Smooth muscle cell (in vitro differentiated cells): ENCODE measurements around the gene C2orf72. TPM values are rescaled to one million over a fixed set of nuclear protein-coding genes. Genes with fewer than 3 reads are reported as not detected.

ENCODE experiments used
- DNase-seq: peaks from one replicate; lab custom pipeline; 2025; ENCODE audit not compliant: unreplicated experiment; lab: John Stamatoyannopoulos, UW
- H2AFZ ChIP-seq: fragments of 200-600 bp; sonication (generic); 2 replicates; pipeline ENCODE4 v1.6.0; 2016; ENCODE audit warnings: antibody characterized with exemption, low read depth, mild to moderate bottlenecking
- H3F3A ChIP-seq: fragments of 200-600 bp; sonication (generic); 2 replicates; pipeline ENCODE4 v1.6.0; 2017; ENCODE audit warnings: antibody characterized with exemption, low read depth
- H3K27ac ChIP-seq: fragments of 200-600 bp; sonication (generic); 2 replicates; pipeline ENCODE4 v1.5.1; 2016; ENCODE audit warnings: low read depth, mild to moderate bottlenecking
- H3K27me3 ChIP-seq: fragments of 200-600 bp; sonication (generic); 2 replicates; pipeline ENCODE4 v1.6.1; 2016; ENCODE audit warnings: low read depth, mild to moderate bottlenecking
- H3K36me3 ChIP-seq: fragments of 200-600 bp; sonication (generic); 2 replicates; pipeline ENCODE4 v1.5.1; 2016; ENCODE audit warnings: low read depth
- H3K4me1 ChIP-seq: fragments of 200-600 bp; sonication (generic); 2 replicates; pipeline ENCODE4 v1.5.1; 2016; ENCODE audit warnings: low read depth
- H3K4me2 ChIP-seq: fragments of 200-600 bp; sonication (generic); 2 replicates; pipeline ENCODE4 v1.6.0; 2016; ENCODE audit warnings: mild to moderate bottlenecking
- H3K4me3 ChIP-seq: fragments of 200-600 bp; sonication (generic); 2 replicates; pipeline ENCODE4 v1.5.1; 2016; ENCODE audit warnings: mild to moderate bottlenecking
- H3K79me2 ChIP-seq: fragments of 200-600 bp; sonication (generic); 2 replicates; pipeline ENCODE4 v1.6.0; 2016; ENCODE audit warnings: low read depth, mild to moderate bottlenecking
- H3K9ac ChIP-seq: fragments of 200-600 bp; sonication (generic); 2 replicates; pipeline ENCODE4 v1.6.0; 2016; ENCODE audit warnings: low read depth
- H3K9me3 ChIP-seq: fragments of 200-600 bp; sonication (generic); replicated peaks from 2 replicates; pipeline ENCODE4 v1.5.1; 2016; ENCODE audit warnings: low read depth
- H4K20me1 ChIP-seq: fragments of 200-600 bp; sonication (generic); 2 replicates; pipeline ENCODE4 v1.6.0; 2016; ENCODE audit warnings: low read depth
- WGBS: methylation state at CpG from one replicate; pipeline ENCODE4 v1.1.7; 2016; ENCODE audit warnings: low lambda C conversion rate; 5-methylcytosine and 5-hydroxymethylcytosine counted together
- polyA plus RNA-seq: library from polyadenylated mRNA; unstranded; fragments of >200 nt; fragmentation: Nextera tagmentation; extraction: Ambion mirVana; gene quantifications from 2 replicates; pipeline ENCODE4 v1.2.1, GENCODE V29; 2016
- total RNA-seq: library from RNA; depleted of rRNA; stranded (reverse); fragments of >200 nt; gene quantifications from 2 replicates; pipeline ENCODE4 v1.2.3, GENCODE V29; 2014
- TF ChIP-seq, protein P1 (sequence below): fragments of 200-600 bp; sonication (generic); IDR thresholded peaks from 2 replicates; pipeline ENCODE4 v1.5.1; 2017; ENCODE audit warnings: borderline replicate concordance, mild to moderate bottlenecking, antibody characterized with exemption; ENCODE audit not compliant: insufficient read depth, poor library complexity, severe bottlenecking

The C2orf72 gene
- total and polyA plus RNA-seq, 2 experiments from 2014 or later = 0.48 to 1.2 TPM

DNA sequence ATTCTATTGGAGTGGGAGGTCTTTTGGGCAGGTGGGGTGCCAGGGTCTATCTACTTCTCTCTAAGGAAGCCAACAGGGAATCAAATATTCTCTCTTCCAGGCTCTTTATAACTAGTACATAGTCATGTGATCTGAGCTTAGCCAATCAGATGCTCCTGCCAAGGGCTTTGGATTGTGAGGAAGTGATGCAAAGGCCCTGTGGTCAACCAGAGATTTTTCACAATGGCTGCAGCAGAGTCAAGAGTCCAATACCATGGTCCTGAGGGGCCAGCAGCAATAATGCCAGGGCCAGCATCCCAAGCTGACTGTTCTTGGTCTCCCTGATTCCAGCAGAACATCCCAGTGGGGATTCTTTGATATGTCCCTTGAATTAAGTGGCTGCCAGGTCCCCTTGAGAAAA is 8.4 kb upstream of the C2orf72 start:
- no peak for DNase-seq
- Histone ChIP-seq H3K9ac (no peak overlapping the region), H3K4me2 (no peak overlapping the region), H4K20me1 (no peaks in the 10 kb centered on the region), H3K4me1 (no peaks in the 10 kb centered on the region), H3K27ac (no peak overlapping the region), H3K79me2 (no peaks in the 10 kb centered on the region), H3K27me3 (peaks cover 15% of the 10 kb centered on the region), H3K4me3 (no peak overlapping the region), H3K9me3 (no peaks in the 10 kb centered on the region), H2AFZ (no peak overlapping the region), H3K36me3 (no peaks in the 10 kb centered on the region), H3F3A (no peaks in the 10 kb centered on the region)
- TF ChIP-seq, protein P1, sequence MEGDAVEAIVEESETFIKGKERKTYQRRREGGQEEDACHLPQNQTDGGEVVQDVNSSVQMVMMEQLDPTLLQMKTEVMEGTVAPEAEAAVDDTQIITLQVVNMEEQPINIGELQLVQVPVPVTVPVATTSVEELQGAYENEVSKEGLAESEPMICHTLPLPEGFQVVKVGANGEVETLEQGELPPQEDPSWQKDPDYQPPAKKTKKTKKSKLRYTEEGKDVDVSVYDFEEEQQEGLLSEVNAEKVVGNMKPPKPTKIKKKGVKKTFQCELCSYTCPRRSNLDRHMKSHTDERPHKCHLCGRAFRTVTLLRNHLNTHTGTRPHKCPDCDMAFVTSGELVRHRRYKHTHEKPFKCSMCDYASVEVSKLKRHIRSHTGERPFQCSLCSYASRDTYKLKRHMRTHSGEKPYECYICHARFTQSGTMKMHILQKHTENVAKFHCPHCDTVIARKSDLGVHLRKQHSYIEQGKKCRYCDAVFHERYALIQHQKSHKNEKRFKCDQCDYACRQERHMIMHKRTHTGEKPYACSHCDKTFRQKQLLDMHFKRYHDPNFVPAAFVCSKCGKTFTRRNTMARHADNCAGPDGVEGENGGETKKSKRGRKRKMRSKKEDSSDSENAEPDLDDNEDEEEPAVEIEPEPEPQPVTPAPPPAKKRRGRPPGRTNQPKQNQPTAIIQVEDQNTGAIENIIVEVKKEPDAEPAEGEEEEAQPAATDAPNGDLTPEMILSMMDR = no peak

DNA sequence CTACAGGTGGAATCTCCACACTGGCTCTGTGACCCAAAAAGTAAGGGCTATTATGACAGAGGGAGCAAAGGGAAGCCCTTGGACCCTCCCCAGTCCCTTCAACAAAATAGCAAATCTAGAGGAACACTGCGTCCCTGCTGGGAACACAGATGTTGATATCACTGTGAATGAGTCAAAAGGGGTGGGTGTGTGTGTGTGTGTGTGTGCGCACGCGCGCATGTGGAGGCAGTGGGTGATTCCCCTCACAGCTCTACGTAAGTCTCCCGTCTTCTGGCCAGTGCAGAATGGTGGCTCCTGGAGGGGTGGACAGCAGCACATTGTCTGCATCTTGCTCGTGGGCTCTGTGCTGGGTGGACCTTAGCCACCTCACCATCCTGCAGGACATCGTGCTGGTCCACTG is 7.8 kb upstream of the C2orf72 start:
- Histone ChIP-seq H3K9ac (no peak overlapping the region), H3K4me1 (no peaks in the 10 kb centered on the region), H3F3A (no peaks in the 10 kb centered on the region), H3K36me3 (no peaks in the 10 kb centered on the region), H2AFZ (no peak overlapping the region), H3K9me3 (no peaks in the 10 kb centered on the region), H3K27me3 (peaks cover 19% of the 10 kb centered on the region), H3K27ac (no peak overlapping the region), H3K4me2 (no peak overlapping the region), H4K20me1 (no peaks in the 10 kb centered on the region), H3K4me3 (no peak overlapping the region), H3K79me2 (no peaks in the 10 kb centered on the region)
- DNase-seq = no peak
- TF ChIP-seq, protein P1 = no peak
- WGBS = 88% methylated on average over 9 of the region's 9 CpGs

- H3K4me3 ChIP-seq = no peak overlapping the region
- H3K27me3 ChIP-seq = peaks cover 30% of the 10 kb centered on the region
- no peaks in the 10 kb centered on the region for H4K20me1 ChIP-seq
- H2AFZ ChIP-seq = no peak overlapping the region
- no peak overlapping the region for H3K9ac ChIP-seq
- TF ChIP-seq, protein P1 = no peak
- H3K79me2 ChIP-seq = no peaks in the 10 kb centered on the region
- no peaks in the 10 kb centered on the region for H3K4me1 ChIP-seq
- WGBS = 93% methylated on average over 3 of the region's 3 CpGs
- H3K27ac ChIP-seq = no peak overlapping the region
- DNase-seq = no peak
- H3F3A ChIP-seq = no peaks in the 10 kb centered on the region
- H3K9me3 ChIP-seq = no peaks in the 10 kb centered on the region
- H3K36me3 ChIP-seq = no peaks in the 10 kb centered on the region
- no peak overlapping the region for H3K4me2 ChIP-seq
Measured at GRCh38 chr2:231030725-231031124, 6.6 kb upstream of the C2orf72 start.

DNA sequence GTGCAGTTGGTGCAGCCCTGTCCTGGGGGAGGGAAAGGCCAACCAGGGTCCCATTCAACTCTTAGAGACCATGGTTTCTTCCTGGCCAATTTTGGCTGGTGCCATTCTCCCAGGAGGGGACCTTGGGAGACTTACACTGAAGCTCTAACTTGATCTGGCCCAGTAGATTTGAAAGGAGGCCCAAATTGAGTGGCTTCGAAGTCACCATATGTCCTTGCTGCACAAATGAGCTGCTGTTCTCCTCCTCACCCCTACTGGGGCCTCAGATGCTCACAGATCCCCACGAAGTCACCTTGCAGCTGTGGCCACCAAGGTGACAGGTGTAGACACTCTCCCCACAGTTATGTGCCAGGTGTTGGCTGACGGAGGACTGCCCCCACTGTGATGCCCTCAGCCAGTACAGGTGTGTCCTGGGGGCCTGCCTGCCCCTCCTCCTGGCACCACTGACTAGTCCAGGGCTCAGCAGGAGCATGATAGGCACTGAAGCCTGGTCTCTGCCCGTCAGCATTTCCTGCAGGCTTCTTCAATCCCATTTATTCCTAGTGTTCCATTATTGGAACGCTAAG is 4.7 kb upstream of the C2orf72 start:
- DNase-seq = no peak
- Histone ChIP-seq H3K36me3 (no peaks in the 10 kb centered on the region), H3K27me3 (peaks cover 46% of the 10 kb centered on the region), H4K20me1 (no peaks in the 10 kb centered on the region), H3K9me3 (no peaks in the 10 kb centered on the region), H3K4me2 (no peak overlapping the region), H3K4me3 (no peak overlapping the region), H3K27ac (no peak overlapping the region), H3K4me1 (no peaks in the 10 kb centered on the region), H3F3A (no peaks in the 10 kb centered on the region), H2AFZ (no peak overlapping the region), H3K9ac (no peak overlapping the region), H3K79me2 (no peaks in the 10 kb centered on the region)
- TF ChIP-seq, protein P1 = no peak
- 81% methylated on average over 5 of the region's 5 CpGs for WGBS
